IPS DF 4.7 (cell line): Measurements from ENCODE around the gene USP10.
"Not testable (repeated sequence)": the region's sequence is repeated elsewhere in the genome, so short reads cannot be mapped to it uniquely, and the experiment has no call there.

Source experiments
- DNase-seq: peaks from one replicate; pipeline ENCODE4 v3.0.0-alpha.2; 2013; ENCODE audit warnings: low spot score; ENCODE audit errors: extremely low read depth

Gene USP10

DNA sequence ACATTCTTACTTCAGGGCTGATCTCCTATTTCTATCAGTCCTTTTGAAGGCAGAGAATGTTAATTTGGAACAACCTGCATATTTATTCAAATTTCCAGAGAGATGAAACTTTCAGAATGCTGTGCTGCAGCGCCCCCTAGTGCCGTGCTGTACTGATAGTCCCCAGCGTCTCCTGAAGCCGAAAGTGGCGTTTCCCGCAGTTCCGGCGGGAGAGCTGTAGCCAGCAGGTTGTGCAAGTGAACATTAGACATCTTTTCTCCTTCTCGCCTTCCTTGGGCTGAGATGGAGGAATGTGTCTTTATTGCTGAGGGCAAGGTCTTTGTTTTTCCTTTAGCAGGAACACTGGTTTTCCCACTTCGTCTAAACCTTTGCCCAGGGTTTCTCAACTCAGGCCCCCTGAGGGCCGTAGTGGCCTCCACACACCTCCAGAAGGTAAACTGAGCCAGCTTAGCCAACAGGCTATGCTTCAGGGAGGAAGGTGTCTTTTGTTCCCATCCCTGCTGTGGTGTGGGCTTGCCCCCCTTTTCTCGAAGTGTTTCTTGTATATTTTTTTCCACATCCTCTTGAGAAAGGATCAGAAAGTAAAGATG, 26.4 kb downstream of the USP10 start:
- DNase-seq = peak; percentile 71

DNA sequence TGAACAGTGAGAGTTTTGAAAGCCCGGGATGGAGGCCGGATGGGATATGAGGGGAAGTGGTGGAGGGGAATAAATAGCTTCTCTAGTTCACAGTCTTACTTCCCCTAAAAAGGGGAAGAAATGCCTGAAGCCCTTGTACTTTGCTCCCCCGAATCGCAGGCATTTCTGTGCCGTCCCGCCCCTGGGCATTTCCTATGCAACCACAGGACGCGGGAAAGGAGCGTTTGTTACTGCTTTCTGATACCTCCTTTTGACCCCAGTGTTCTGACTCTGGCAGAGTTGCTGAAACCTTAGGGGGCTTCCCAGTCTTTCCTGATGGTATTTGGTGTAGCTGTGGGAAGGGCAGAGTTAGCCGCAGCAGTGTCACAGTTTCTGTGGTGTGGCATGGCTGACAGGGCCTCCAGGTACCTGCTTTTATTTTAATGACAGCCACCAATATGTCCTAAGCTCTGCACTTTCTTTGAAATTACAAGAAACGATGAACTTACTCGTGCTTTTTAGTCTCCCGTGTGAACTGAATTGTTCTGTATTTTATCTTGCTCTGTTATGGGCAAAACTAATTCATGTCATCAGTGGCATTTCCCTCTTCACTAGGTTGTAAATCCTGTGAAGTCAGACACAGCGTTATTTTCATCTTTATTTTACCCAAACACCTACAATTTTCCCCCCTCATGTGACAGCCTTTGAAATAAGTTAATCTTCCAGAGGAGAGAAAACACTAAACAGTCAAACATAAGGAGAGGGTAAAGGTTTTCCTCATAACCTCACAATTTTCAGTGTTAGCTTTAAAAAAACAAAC, 27.1 kb downstream of the USP10 start:
- no peak for DNase-seq

DNA sequence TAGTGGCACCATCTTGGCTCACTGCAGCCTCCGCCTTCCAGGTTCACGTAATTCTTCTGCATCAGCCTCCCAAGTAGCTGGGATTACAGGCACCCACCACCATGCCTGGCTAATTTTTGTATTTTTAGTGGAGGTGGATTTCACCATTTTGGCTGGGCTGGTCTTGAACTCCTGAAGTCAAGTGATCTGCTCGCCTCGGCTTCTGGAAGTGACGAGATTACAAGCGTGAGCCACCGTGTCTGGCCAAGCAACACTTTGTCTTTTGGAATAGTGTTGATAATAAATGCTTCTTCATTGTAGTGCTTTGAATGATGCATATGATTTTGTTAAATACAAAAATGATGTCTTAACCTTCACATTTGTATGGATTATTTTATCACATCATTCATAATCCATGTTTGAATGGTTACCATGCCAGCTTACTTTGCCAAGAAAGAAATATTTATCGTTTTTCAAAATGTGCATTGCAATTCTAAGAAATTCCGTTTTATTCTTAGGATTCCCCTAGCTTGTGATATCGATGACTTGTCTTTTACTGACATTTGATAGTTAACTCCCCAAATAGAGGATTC, 29.1 kb downstream of the USP10 start:
- no peak for DNase-seq

DNA sequence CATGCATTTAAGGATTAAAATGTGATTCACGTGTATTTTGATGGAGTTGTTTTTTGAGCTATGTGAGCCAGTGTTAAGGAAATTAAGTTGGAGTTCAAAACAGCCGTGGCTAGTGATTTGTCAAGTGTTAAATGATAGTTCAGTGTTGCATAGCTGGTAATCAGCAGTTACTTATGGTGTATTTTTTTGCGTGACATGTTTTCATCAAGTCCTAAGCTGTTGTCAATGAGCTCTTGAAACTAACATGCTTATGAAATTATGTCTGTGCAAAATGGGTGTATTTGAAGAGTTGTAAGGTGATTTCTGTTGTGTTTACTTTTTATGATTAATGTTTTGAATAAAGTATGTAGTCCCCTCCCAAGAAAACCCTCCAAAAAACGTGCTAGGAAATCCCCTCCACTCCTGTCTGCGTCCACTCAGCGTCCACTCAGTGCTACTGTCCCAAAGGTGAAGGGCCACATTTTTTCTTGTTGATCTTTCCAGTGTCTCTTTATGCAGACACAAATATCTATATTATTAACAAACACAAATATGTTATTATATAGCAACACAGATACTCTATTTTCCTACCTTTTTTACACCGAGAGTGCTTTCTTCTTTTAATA, 30.0 kb downstream of the USP10 start:
- no peak for DNase-seq

DNA sequence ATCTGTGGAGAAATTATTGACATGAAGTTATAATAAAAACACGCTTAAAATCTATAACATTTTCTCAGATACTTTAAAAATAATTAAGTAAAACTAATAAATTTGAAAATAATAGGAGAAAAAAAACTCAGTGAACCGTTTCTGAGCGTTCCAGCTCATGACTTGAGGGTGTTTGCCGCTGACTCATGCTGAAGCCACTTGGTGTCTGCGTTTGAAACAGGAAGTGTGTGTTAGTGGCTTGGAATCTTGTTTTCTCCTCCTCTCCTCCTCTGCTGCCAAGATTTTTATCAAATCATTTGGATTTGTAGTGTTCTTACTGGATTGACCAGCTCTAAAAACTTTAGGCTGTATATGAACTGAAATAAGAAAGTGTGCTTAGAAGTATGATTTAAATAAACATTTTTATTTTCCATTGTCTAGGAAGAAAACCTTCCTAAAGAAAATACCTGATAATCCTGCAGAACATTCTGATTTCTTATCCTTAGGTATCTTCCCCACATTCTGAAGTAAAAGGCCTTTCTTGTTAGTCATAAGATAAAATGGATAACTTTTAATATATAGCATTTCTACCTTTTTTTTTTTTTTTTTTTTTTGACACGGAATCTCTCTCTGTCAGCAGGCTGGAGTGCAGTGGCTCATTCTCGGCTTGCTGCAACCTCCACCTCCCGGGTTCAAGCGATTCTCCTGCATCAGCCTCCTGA, 30.8 kb downstream of the USP10 start:
- DNase-seq = no peak

DNA sequence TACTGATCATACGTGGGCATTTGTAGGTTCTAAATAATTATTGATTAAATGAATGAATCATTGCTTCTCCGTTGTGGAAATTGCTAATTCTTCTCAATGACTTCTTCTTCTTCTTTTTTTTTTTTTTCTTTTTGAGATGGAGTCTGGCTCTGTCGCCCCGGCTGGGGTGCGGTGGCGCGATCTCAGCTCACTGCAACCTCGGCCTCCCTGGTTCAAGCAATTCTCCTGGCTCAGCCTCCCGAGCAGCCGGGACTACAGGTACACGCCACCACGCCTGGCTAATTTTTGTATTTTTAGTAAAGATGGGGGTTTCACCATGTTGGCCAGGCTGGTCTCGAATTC, 32.5 kb downstream of the USP10 start:
- not testable (repeated sequence) for DNase-seq

DNA sequence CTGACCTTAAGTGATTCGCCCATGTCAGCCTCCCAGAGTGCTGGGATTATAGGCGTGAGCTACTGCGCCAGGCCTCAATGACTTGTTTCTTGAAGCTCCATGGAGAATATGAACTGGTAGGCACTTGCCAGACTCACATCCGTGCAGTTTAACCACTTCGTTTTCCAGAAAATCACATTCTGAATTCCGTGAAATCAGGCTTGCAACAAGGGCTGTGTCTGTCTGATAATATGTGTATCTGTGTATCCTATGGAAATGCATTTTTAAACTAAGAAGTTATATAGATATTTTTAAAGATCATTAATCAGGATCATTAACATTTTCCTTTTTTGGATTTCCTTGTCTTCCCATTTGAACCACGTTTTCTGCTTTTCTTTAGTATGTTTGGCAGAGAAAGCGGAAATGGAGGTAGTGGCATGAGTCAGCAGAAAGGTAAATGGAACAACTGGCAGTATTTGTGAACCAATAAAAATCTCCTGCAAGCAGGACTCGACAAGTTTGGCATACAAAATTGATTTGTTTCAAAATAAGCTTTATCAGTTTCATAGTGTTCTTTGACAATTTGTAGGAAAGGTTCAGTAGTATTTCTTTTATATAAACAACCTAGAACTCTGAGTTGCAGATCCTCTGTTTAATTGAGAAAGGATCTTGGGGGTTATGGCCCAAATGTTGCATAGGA, 33.0 kb downstream of the USP10 start:
- no peak for DNase-seq

DNA sequence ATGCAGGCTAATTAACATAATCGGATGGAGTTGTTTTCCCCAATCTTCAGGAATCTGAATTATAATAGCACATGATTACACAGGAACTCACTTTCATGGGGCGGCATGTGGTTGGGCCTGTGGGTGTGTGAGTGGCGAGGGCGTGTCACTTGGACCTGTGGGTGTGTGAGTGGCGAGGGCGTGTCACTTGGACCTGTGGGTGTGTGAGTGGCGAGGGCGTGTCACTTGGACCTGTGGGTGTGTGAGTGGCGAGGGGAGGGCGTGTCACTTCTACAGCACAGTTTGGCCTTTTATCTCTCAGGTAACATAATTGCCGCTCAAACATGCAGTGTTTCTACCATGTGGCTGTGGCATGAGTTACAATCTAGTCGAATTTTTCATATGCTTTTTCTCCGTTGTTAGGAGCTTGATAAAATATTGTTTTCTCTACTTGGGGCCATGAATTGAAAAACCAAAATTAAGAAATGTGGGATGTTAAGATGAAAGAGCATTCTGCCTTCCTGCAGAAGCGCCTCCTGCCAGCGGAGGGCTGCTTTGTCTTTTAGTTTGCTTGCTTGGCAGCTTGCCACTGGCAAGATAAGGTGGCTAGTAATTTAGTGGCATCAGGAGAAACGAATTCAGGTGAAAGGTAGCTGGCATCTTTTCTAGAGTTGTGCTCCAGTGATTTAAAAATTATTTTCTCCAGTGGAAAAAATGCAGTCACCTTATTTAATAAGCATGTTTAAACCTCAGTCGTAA, 36.2 kb downstream of the USP10 start:
- no peak for DNase-seq

DNA sequence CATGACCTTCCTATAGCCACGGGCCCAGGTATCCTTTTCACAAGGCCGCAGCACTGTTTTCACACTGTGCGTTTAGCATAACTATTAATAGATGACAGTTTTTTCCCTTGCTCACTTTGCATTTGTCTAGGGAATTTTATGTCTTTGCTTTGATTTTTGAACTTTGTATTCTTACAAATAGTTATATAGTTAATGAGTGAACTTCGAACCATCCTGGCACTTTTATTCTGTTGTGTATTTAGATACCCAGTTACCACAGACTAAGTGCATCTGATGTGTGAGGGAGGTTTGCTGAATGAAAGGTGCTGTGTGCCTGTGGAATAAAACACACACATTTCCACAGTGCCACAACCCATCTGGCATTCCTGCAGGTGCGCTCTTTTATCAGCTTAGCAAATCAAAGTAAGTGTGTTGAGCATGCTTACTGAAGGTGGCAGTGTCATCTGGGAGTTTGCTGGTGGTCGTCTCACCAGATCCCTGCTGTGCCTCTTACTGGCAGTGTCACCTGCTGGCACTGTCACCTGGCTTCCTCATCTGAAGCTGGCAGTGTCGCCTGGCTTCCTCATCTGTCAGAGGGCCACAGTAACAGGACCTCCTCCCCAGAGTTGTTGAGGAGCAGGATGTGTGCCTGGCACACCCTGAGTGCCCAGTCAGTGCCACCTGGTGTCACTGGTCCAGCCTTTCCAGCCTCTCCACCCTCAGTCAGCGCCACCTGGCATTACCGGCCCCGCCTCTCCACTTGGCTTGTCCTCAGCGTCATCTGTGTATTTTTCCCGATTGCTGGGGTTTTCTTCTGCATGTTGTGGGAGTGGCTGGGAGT, 37.6 kb downstream of the USP10 start:
- no peak for DNase-seq

DNA sequence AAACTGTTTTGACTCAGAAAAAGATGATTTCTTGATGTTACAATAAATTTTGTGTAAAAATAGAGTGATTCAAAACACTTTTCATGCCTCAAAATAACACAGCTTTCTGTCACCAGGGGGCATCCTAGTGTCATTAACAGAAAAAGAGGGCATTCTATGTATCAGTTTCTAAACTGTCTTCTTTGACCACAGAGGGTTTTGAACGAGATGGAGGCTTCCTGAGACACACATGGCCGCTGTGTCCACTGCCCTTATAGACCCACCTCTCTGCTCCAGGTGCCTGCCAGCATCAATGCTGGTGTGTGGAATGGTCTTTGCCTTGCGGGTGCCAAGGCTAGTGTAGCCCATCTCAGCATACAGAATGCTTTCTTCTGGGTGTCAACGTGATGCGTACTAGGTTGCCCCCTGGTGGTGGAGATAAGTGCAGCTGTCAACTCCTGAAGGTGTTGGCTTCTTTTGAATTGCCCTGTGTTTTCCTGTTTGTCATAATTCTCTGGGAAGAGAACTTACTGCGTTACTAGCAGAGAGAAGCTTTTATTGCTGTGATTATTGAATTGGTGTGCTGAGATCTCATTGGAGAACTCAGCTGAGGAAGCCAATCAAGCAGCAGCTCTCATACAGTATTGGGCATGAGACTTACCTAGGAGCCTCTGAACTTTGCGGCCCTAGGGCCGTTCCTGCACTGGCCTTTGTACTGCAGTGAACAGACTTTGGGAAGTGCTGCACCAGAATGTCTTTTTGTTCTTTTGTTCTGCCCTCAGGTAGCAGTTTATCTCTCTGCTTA, 38.6 kb downstream of the USP10 start:
- DNase-seq = peak; percentile 76

DNA sequence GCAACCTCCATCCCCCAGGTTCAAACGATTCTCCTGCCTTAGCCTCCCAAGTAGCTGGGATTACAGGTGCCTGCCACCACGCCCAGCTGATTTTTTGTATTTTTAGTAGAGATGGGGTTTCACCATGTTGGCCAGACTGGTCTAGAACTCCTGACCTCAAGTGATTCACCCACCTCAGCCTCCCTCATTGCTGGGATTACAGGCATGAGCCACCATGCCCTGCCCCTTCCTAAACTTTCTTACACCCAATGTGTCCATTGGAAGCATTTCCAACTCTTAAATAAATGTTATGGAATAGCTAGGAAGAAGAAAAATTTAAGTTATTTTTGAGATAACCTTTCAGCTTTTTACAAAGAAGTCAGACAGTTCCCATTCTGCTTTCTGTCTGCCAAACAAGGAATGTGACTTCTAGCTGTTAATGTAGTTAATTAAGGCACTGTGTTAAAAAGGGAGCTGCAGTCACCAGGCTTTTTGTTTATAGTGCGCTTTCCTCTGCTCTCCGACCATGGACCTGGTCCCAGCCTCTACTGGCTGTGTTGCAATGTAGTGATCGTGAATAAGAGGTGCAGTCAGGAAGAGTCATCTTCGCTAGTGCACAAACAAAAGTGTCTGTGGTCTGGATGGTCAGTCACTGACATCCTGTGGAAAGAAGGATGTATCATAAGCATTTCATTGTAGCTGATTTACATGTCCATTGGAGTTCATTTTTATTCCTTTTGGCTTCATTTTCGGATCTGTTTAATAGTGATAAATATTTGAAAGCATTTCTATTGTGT, 39.7 kb downstream of the USP10 start:
- DNase-seq = no peak

DNA sequence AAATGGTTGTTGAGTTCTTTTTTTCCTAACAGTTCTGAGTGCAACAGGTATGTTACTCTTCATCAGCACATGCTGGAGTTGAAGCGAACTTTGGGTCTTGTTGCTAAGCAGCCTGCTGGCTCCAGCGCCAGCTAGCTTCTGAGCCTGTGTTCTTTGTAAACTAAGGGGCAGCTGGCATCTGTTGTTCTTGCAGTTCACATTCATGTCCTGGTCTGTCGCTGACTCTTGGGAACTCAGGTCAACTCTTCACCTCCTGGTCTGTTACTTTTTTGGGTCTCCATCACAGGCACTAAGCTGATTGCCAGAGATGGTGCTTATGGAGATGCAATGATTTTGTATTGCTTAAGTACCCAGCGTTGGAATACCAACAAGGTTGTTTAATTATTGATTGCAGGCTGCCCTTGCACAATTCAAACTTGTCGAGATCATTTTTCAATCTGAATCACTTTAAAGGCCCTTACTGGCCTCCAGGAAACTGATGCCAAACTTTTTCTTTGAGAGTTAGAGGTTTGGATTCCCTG, 40.9 kb downstream of the USP10 start:
- no peak for DNase-seq

DNA sequence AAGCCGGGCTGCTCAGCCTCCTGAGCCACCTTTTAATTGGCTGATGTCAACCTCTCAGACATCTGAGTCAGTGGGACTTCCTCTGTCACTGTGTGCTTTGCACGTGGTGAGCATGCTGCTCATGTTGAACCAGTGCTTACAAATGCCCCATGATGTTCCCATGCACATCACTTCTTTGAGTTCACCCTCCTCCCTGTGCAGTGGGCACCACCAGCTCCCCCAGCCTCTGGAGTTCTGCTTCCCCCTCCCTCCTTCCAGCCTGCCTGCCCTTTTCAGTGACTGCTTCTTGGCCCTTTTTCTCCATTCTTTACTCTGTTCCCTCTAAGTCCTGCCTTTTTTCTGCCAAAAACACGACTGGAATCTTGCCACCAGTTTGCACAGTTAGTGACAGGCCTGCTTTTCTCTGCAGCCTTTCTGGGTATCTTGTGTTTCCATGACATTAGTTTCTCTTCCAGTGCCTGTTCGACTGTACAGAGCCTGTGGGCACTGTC, 41.6 kb downstream of the USP10 start:
- DNase-seq = no peak

DNA sequence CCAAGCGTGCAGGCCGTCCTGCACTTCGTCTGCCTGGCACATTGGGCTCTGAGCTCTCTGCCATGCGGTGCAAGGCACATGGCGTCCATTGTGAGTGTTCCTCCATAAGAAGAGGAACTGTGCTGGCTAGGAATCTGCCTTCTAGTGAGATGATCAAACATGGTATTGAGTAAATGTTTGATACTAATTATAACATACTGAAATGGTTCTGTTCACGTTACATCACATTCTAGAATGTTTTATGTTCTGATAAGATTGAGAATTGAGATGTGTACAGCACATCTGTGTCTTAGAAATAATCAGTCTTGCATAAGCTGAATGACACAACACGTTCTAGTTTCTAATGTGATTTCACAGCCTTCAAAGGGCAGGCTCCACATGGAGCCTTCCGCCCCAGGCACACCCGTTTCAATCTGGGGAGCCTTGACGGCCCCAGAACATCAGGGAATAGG, 42.9 kb downstream of the USP10 start:
- no peak for DNase-seq

DNA sequence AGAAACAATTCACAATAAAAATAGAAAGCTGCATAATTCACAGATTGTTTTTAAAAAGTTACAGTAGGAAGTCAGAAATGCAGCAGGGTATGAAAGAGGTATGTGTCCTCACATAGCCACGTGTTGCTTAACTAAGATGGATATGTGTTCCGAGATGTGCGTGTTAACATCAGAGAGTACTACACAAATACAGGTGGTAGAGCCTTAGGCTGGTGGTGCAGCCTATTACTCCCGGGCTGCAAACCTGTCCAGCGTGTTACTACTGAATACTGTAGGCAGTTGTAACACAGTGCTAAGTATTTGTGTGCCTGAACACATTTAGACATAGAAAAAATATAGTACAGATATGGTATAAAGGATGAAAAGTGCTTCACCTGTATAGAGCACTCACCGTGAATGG, 46.4 kb downstream of the USP10 start:
- DNase-seq = no peak

DNA sequence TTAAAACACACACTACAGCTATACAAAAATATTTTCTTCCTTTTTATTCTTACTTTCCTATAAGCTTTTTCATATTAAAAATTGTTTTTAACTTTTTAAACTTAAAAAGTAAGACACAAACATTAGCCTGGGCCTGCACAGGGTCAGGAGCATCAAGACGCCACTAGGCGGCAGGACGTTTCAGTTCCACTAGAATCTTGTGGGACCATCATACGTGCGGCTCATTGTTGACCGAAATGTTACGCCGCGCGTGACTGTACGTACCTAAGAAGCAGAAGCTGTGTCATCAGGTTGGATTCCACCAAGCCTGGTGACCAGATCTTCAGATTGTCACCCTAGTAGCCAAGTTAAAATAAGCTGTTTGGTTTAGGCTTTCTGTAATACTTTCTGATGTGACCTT, 47.1 kb downstream of the USP10 start:
- DNase-seq = no peak

DNA sequence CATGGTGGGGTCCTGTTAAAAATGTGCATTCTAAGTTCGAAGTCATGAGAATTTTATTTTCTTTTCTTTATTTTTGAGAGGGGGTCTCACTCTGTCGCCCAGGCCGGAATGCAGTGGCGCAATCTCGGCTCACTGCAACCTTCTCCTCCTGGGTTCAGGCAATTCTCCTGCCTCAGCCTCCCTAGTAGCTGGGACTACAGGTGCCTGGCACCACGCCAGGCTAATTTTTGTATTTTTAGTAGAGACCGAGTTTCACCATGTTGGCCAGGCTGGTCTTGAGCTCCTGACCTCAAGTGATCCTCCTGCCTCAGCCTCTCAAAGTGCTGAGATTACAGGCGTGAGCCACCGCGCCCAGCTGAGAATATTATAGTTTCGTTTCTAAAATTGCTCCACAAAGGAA, 48.4 kb downstream of the USP10 start:
- DNase-seq = not testable (repeated sequence)

DNA sequence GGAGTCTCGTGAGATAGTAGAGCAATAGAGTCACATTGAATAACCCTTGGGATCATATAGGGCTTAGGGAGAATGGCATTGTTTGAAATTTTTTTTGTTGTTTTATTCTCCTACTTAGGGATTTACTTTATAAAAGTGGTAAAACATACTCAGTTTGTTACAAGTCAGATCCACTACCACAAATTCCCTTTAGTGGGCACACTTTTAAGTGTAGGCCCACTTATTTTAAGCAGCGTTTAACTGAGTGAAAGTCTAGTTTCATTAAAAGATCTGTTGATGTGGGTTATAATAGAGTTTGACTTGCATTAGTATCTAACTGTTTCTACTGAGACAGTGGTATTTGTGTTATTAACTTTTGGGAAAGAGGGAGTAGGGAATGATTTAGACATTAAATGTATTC, 49.3 kb downstream of the USP10 start:
- DNase-seq = no peak
